MV-4-11 (cell line): Measurements from ENCODE around the gene HSPD1.

ENCODE experiments used
- DNase-seq: peaks from one replicate; lab custom pipeline; 2025; lab: John Stamatoyannopoulos, UW

HSPD1 gene

GRCh38 chr2:197499594-197500502, at the start of gene HSPD1, which contains the start of gene HSPE1:
Gene HSPD1 (minus strand): TSS chr2:197499840. CDS start chr2:197498848, 992 bp downstream.
Gene HSPE1 (plus strand): TSS chr2:197500379. CDS start chr2:197500437, 58 bp downstream.
- peak; percentile 100 for DNase-seq

DNA sequence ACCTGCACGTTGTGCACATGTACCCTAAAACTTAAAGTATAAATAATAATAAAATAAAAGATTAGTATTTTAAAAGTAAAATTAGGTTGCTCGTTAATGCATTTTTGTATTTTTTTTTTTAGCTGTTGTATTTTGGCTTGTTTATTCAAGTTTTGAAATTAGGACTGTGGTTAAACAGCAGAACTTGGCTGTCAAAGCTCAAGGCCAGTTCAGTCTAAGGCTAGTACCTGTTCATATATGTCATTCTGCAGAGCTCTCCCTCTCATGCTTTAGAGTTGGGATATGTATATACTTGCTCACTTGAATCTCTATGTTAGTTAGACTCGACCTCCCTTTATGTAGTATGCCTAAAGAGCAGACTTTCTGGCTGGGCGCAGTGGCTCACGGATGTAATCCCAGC, 48.9 kb upstream of the HSPD1 start:
- no peak for DNase-seq

DNA sequence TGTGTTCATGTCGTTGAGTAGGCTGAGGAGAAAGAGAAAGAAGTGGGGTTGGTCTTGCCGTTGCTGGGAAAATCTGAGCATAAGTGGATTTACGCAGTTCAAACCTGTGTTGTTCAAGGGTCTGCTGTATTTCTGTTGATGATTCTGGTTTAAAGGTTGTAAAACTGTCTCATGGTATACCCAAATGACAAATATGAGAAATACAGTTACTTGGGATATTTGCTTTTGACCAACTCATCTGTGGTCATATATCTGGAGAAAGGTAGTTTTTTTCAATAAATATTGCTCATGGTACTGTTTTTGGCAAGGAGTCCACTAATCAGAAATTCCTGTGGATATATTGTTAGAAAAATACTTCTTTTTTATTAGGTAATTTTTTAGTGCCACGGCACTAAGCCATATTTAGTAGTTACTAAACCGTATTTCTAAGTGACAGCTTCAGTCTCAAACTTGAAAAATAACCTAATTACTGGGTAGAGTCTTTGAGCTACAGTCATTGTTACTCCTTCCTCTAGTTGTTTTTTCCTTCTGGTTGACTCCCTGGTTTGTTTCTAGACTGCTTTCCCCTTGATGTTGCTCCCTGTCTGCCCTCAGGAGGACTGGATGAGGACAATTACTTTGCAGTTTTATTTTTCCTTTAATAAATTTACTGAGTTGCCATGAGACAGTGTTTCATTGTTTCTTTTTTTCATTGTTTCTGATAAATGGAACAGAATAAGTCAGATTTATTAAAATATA, 47.7 kb upstream of the HSPD1 start:
- DNase-seq = no peak

DNA sequence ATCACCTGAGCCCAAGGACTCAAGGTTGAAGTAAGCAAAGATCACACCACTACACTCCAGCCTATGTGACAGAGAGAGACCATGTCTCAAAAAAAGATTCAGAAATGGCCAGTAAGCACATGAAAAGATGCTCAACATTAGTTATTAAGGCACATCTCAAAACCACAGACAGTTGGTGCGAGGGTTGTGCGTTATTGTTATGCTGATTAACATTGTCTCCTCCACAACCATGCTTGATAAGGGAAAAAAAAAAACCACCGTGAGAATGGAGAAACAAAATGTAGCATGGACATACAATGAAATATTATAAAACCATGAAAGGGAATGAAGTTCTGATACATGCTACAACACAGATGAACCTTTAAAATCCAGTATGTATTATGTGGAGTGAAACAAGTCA, 43.6 kb upstream of the HSPD1 start:
- DNase-seq = no peak

DNA sequence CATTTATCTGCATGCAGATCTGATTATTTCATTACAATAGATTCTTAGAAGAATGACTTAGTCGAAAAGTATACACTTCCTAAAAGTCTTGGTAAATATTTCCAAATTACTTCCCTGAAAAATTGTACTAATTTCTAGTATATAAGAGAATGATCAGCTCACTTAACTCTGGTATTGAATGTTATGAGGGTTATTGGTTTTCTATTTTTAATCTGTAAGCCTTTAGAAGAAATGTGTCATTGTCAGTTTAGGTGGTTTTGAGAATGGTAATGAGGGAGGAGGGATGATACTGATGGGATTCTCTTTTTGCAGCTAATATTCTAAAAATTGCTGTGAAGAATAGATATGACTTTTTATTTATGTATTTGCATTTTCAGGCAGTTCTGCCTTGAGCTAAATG, 40.1 kb upstream of the HSPD1 start:
- DNase-seq = no peak

GRCh38 chr2:197538412-197538811, 38.8 kb upstream of the HSPD1 start:
- no peak for DNase-seq

DNA sequence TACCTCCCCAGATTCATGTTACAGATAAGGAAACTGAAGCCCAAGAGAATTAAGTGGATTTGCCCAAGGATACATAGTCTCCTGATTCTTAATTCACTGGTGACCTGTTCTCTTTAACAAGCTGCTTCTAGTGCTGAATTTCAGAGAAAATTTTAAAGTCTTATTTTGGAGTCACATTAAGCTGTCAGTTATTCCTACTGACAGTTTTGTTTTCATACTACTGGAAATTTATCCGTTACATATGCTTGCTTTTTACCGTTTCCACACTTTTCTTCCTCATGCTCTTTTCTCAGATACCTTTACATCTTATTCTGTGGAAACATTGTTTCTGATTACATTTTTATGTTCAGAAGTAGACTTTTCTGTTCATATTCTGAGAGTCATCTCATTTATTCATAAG, 17.5 kb upstream of the HSPD1 start:
- DNase-seq = no peak

- no peak for DNase-seq
These were observed 16.7 kb upstream of the HSPD1 start for GRCh38 chr2:197516393-197516761.

DNA sequence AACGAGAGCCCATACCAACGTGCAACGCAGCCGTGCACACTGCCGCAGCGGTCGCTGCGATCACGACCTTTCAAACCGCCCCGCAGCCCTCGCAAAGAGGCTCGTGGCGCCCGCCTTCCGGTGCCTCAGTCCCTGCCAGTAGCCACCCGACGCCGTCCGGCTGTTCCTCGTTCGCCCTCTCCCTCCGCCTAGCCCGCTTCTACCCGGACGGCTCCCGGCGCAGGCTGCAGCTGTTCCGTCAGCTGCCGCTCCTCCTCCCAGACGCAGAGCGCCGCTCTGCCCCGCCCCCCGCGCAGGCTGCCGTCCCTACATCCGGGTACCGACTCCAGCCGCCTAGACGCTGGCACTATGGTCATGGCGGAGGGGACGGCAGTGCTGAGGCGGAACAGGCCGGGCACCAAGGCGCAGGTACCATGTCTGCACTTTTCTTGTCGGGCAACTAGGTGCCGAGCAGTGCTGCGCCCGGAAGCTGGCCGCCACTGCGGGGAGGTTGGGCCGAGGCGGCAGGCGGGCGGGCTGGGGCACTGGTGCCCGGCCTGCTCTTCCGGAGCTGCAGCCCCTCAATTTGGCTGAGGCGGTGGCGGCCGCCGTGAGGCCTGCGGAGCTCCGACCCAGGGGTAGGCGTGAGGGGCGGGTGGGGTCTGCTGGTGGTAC, 16.2 kb upstream of the HSPD1 start, which contains the start of gene MOB4:
MOB4 (plus strand) TSS at position 328 of the 654 bp plus-strand sequence; CDS start at position 349, 21 bp downstream.
- DNase-seq = peak; percentile 93

- no peak for DNase-seq
These were observed 15.7 kb upstream of the HSPD1 start for GRCh38 chr2:197515315-197515738.

DNA sequence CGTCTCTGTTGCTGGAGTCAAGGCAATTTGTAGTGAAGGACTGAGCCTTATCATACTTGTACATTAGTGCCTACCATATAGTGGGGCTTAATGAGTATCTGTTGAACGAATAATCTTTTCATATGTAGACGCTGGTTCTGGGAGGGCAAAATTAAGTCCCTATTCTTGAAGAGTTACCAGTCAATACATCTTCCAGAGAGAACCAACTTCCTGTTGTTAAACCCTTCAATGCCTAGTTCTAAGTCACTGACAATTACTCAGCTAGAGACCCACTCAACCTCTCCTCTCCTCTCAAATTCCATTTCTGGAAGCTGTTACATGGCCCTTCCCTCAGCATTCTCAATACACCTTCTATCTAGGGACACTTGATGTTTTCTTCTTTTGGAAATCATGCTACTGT, 15.1 kb upstream of the HSPD1 start:
- peak; percentile 25 for DNase-seq

- DNase-seq = no peak
These were observed 14.3 kb upstream of the HSPD1 start for GRCh38 chr2:197513915-197514314.

DNA sequence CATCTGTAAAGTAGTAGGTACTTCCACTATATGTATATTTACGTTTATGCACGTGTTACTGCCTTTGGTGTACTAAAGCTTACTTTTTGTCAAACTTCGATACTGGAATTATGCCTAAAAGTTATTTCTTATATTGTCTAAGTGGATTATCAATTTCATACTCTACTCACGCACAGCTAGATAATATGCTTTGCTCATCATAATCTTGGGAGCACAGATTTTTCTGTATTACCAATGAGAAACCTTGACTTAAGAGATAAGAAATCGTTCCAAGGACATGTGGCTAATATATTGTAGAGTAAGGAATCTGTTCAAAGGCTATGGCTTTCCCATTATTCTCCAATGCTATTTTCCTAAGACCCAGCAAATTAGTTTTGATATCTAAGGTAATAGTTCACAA, 7.0 kb upstream of the HSPD1 start:
- DNase-seq = no peak

DNA sequence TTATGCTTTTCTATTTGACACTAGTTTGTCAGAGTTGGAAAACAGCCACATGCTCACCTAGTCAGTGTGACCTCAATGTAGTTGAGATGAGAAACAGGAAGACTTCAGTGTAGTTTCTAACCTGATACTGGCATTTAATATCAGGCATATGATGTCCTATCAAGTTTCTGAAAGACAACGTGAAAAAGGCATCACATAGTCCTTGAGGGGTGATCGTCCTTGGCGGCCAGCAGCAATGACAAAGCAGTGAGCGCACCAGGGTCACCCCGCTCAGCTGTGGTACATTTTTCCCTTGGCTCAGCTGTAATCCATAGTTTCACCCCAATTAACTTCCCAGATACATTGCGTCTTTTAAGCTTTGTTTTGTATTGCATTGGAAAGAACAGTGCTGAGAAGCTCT, 4.9 kb upstream of the HSPD1 start:
- no peak for DNase-seq

DNA sequence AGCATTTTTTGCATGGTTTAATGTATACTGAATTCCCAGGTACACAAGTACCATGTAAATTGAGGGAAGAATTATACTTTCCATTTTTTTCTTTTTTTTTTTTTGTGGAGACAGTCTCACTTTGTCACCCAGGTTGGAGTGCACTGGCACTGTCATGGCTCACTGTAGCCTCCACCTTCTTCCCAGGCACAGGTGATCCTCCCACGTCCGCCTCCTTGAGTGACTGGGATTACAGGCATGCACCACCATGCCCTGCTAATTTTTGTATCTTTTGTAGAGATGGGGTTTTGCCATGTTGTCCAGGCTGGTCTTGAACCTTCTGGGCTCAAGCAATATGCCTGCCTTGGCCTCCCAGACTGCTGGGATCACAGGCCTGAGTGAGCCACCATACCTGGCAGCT, 4.4 kb upstream of the HSPD1 start:
- no peak for DNase-seq

- DNase-seq = no peak
These were observed 3.0 kb upstream of the HSPD1 start for GRCh38 chr2:197502685-197503084.

GRCh38 chr2:197502201-197502600, 2.6 kb upstream of the HSPD1 start:
- DNase-seq = no peak

DNA sequence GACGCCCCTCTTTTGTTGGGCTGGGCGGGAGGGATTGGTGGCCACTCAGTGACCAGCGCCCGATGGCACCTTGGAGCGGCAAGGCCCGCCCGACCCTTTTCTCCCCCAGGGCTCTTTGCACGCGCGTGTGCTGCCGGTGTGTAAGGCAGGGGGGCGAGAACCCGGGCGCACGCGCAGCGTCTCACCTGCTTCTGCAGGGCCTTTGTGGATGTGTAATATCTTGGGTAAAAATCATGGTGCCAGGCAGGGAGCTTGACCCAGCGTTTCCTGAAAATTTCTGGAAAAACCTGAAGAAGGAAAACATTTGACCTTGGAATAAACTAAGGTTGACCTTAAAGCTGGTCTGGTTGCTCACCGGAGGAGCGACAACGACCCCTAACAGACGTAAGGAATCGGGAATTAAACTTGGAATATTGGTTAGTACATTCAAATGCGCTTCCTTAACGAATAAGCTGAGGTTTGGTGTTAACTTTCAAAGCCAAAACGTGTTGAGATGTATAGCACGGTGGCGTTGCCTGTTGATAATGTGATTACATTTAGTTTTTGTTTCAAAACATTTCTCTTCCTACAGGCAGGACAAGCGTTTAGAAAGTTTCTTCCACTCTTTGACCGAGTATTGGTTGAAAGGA, 977 bp upstream of the HSPD1 start:
- DNase-seq = no peak

DNA sequence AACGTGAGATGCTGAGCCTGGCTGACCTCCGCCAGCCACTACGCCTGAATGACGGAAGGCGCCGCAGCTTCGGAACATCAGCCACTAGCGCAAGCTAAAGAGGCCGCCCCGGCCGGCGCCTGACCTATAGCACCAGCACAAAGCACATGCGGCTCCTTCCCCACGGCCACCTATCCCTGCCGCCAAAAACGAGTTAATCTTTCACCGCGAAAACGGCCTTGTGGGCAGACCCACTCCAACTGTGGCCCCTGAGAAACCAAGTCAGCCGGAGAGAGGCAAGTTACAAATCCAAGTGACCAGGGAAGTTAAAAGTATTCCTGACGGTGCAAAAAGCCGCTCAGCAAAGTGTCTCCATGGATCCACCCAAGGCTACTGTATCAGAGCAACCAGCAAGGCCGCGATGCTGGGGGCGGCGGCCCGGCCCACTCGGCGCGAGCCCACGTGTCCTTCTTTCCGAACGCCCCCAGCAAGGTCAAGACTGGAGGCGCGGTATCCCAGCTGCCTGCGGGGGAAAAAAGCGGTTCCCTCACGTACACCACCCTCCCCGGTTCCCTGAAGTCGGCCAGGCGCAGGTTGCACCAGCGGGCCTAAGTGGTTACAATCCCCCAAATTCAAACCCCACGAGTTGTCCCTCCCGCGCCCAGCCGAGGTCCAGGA, 575 bp downstream of the HSPD1 start:
- peak; percentile 26 for DNase-seq

DNA sequence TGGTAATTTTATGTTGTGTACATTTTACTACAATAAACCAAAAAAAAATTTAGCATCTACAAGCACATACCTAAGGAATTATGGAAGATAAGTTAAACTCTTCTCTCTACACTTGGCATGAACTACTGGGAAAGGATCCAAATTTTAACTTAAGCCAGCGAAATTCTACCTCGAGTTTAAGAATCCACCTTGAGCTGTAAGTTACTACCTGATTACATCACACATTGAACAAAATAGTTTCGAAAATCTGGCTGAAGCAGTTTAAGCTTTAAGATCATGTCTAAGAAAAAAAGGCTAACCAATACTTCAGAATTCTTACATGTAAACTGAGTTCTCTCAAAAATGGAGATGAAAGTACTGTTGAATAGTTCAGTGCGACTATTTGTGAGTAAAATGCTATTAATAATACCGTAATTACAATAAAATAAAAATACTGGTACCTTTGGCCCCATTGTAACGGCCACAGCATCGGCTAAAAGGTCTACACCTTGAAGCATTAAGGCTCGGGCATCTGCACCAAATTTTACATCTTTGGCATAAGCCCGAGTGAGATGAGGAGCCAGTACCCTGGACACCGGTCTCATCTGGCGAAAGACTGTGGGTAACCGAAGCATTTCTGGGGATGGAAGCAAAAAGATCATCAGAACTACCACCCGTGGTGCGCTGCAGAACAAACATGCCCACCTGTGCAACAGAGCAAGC, 1.3 kb downstream of the HSPD1 start:
- DNase-seq = no peak

DNA sequence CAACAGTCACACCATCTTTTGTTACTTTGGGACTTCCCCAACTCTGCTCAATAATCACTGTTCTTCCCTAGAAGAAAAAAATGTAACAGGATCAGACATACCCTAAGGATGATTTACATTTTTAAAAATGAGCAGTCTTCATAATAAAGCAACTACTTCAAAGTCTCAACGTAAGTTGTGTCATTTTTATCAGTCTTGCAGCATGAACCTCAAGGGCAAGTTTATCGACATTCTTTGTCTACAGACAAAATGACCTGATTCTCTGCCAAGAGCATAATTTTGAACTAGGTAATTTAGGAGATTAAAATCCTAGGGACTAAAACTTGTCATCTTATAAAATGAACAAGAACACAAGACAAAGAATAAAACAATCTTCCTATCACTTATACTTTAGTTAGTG, 2.3 kb downstream of the HSPD1 start:
- no peak for DNase-seq
